Duodenal mucosa (tissue), 2 donors: ENCODE data around the gene STK11.

ENCODE experiments used
- H3K27ac ChIP-seq: one replicate; pipeline ENCODE4 v1.7.0; 2013; ENCODE audit warnings: low read depth, low read length
- H3K27me3 ChIP-seq, 2 donors: one replicate each; pipeline ENCODE4 v1.7.0; 2013; ENCODE audit warnings: low read length in 2 of 2, control low read depth in 1 of 2; ENCODE audit not compliant: insufficient read depth in 2 of 2, control insufficient read depth in 1 of 2
- H3K36me3 ChIP-seq, 2 donors: one replicate each; pipeline ENCODE4 v1.7.0; 2013; ENCODE audit warnings: low read length in 2 of 2, control low read depth in 1 of 2; ENCODE audit not compliant: insufficient read depth in 2 of 2, control insufficient read depth in 1 of 2
- H3K4me1 ChIP-seq, 2 donors: one replicate each; pipeline ENCODE4 v1.7.0; 2013; ENCODE audit warnings: low read length in 2 of 2, control low read depth in 1 of 2; ENCODE audit not compliant: insufficient read depth in 2 of 2, control insufficient read depth in 1 of 2
- H3K4me3 ChIP-seq, 2 donors: one replicate each; pipeline ENCODE4 v1.7.0; 2013; ENCODE audit warnings: low read length in 2 of 2, low read depth in 1 of 2
- H3K9ac ChIP-seq, 2 donors: one replicate each; pipeline ENCODE4 v1.7.0; 2013; ENCODE audit warnings: low read length in 2 of 2, low read depth in 1 of 2
- H3K9me3 ChIP-seq, 2 donors: one replicate each; pipeline ENCODE4 v1.7.0; 2013; ENCODE audit warnings: low read length in 2 of 2, control low read depth in 1 of 2; ENCODE audit not compliant: control insufficient read depth in 1 of 2

STK11 gene

DNA sequence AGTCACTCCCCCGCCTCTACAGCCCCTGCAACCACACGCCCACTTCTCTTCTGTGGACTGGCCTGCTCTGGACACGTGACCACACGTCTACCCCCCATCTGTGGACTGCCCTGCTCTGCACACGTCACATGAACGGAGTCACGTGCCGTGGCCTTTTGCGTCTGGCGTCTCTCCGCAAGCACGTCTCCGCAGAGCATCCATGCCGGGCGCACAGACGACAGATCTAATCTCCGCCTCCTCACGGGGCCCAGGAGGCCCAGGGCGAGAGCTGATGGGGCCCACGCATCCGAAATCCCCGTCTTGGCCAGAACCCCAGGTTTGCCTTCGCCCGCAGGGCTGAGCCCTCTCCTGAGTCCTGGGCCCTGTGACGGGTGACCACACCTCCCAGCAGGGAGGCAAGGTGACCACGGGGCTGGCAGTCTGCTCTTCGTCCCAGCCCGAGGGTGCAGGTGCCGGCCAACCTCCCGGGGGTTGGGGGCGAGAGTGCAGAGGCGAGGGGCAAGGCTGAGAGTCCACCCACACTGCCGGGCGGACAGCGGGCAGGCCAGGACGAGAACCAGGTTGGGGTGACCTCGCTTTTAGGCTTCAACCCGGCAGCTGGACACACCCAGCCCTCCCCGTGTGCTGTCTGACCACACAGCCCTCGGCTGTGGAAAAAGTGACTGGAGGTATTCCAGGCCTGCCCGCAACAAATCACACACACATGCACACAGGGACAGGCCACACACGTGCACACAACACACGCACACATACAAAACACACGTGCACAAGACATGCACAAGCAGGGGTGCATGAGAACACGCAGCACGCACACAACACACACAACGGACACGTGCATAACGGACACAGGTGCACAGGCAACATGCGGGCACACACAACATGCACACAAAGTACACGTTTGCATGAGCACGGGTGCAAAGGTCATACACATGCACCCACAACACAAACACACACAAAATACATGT lies 35.4 kb upstream of the STK11 start:
- H3K27ac ChIP-seq = no peak overlapping the region
- no peak overlapping the region for H3K9ac ChIP-seq

DNA sequence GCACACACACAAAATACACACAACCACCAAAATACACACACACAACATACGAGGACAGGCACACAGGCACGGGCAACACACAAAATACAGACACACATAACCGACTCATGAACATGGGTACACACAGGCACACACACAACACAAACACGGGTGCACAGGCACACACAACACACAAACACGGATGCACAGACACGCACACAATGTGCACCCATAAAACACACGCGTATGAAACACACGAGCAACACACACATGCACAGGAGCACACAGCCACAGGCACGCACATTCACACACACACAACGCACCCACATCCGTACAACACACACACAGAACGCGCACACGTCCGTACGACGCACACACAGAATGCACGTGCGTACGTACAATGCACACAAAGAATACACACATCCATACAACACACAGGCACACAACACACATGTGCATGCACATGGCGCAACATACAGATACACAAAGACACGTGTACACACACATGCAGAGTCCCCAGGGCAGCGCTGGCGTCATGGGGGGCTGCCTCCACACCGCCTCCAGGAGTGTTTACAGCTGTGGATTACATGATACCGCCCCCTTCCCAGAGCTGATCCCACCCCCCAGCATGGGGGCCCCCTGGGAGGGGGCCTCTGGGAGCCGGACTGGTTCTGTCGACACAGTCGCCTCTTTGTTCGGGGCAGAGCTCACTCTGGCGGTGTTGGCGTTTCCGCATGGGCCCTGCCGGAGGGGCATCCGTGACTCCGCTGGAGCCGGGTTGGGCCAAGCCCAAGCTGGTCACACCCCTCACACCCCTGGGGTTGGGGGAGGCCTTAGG lies 34.4 kb upstream of the STK11 start:
- peaks cover 16 to 33% of the 10 kb centered on the region in 2 donors for H3K4me1 ChIP-seq
- peak overlapping the region in 1 of 2 donors; percentile 38 for H3K9ac ChIP-seq

More for the DNA sequence above, 35.4 kb upstream of the STK11 start:
- H3K4me3 ChIP-seq = no peak overlapping the region
- H3K9me3 ChIP-seq = no peaks in the 10 kb centered on the region
- peaks cover 5 to 33% of the 10 kb centered on the region in 2 donors for H3K36me3 ChIP-seq
- H3K4me1 ChIP-seq = peaks cover 16 to 33% of the 10 kb centered on the region in 2 donors
- H3K27me3 ChIP-seq = no peaks in the 10 kb centered on the region

DNA sequence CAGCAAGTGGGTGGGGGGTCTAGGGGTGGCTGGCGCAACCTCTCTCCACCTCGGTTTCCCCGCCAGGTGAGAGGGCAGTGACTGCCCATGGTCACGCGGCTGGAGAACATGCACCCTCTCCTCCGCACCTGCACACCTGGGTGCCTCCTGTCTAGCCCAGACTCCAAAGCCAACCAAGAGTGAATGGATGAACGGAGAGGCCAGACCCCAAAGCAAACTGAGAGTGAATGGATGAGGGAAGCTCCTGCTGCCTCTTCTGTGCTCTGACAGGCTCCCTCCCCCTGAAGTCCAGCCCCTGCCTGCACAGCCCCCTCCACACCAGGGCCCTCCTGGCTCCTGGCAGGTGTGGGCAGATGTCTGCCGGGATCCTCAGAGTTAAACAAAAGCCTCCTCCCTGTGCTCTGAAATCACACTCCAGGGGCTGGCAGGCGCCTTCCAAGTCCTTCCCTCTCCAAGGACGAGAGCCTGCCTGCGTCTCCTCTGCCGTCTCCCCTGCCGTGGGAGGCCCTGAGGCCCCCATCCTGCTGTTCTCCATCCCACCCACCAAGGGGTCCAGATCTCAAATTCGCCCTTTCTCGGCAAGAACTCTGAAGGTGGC lies 33.7 kb upstream of the STK11 start:
- H3K4me3 ChIP-seq = peak overlapping the region in 1 of 2 donors; percentile 25
- no peaks in the 10 kb centered on the region for H3K27me3 ChIP-seq
- no peak overlapping the region for H3K9ac ChIP-seq
- peaks cover 16 to 33% of the 10 kb centered on the region in 2 donors for H3K4me1 ChIP-seq
- peaks cover 5 to 24% of the 10 kb centered on the region in 2 donors for H3K36me3 ChIP-seq
- H3K27ac ChIP-seq = no peak overlapping the region
- H3K9me3 ChIP-seq = no peaks in the 10 kb centered on the region

More for the DNA sequence above, 34.4 kb upstream of the STK11 start:
- Histone ChIP-seq H3K36me3 (peaks cover 5 to 31% of the 10 kb centered on the region in 2 donors), H3K27ac (no peak overlapping the region), H3K27me3 (no peaks in the 10 kb centered on the region), H3K9me3 (no peaks in the 10 kb centered on the region), H3K4me3 (no peak overlapping the region)

DNA sequence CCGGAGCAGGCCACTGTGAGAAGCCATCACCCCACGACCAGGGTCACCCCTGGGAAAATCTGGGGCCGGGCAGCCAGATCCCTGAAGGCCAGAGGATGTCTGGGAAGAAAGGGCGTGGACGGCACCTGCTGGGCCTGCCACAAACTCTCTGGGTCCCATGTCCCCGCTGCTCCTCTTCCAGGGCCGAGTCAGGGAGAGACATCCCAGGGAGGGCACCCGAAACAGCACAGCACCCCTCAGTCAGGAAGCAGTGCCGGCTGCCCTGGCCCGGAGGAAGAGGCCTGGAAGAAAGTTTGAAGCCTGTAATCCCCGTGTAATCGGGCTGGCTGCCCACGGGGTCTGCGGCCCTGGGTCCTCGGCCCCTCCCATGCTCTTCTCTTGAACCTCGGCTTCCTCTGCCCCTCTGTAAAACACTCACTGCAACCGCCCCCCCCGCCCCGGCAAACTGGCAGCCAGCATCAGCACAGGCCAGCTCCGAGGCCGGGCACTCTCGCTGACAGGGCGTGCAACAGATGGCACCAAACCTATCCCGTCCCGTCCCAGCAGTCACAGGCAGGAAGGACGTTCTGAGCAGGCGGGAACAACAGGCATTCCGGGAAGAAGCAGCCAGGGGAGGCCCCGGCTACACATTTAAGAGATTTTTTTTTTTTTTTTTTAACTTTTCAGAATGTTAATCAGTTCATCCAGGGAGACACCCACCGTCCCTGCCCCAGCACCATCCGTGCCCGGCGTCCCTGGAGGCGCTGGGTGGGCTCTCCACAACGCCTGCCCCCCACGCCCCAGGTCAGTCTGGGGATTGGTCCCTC lies 33.0 kb upstream of the STK11 start:
- Histone ChIP-seq H3K27ac (peak overlapping the region; percentile 85), H3K9ac (peak overlapping the region; percentile 81 to 83), H3K36me3 (peaks cover 5 to 20% of the 10 kb centered on the region in 2 donors), H3K4me3 (peak overlapping the region; percentile 80 to 85), H3K9me3 (no peaks in the 10 kb centered on the region), H3K4me1 (peaks cover 16 to 33% of the 10 kb centered on the region in 2 donors), H3K27me3 (no peaks in the 10 kb centered on the region)

DNA sequence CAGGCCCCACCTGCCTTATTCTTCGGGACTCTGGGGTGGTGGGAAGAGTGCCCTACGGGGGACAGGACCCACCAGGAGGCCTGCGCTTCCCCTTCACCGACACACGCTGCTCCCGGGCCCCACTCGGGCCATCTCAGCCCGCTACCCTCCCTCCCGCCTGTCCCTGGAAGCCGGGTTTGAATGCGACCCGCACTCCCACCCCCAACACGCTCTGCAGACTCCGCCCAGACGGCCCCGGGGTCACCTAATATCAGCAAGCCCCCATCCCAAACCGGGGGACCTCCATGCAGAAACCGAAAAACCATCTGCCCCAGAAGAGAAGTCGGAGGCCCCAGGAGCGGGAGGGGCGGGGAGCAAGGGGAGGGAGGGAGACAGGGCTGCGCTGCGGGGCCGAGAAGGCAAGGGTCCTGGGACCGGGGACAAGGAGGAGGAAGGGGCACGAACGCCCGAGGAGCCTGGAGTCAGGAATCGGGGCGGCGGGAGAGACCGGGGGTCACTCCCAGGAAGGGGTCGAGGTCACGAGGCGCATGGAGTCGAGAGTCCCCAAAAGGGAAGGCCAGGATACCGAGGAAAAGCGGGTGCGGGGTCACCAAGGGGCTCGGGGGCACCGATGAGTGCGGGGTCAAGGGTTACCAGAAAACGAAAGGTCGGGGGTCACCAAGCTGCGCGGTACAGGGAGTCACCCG lies 32.3 kb upstream of the STK11 start:
- Histone ChIP-seq H3K9me3 (no peaks in the 10 kb centered on the region), H3K4me3 (peak overlapping the region; percentile 80 to 85), H3K27me3 (no peaks in the 10 kb centered on the region), H3K9ac (peak overlapping the region; percentile 81 to 83), H3K36me3 (peaks cover 5 to 20% of the 10 kb centered on the region in 2 donors), H3K4me1 (peaks cover 16 to 33% of the 10 kb centered on the region in 2 donors), H3K27ac (peak overlapping the region; percentile 85)

DNA sequence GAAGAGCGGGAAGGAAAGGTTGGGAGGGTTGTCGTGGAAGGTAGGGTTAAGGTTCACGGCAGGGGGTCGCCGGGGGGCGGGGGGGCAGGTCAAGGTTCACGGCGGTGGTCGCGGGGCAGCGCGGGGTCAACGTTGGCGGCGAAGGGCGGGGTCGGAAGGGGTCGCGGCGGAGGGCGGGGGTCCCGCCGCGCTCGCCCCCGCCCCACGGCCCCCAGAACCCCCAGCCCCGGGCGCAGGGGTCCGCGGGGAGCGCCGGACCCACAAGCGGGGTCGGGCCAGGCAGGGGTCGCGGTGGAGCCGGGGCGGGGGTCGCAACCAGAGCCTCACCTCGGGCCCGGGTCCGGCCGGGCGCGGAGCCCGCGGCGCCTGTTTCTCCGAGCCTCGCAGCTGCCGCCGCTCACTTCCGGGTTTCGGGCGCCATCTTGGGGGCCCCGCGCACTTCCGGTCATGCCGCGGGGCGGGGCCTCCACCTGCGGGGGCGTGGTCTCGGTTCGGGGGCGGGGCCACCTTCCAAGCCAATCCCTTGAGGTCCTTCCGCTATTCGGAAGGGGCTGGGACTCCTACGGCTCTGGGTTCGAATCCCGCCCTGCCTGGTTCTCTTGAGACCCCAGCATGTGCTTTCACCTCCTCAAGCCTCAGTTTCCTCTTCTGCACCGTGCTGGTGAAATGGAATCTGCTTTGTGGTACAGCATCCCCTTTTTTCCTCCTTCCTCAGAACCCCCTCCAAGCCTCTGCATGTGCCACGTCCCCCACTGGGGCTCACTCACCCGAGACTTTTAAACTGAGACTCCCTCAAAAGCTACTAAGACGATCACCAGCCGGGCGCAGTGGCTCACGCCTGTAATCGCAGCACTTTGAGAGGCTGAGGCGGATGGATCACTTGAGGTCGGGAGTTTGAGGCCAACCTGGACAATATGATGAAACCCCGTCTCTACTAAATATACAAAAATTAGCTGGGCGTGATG lies 31.5 kb upstream of the STK11 start, which contains the start of gene SBNO2:
Gene SBNO2 (minus strand): TSS at position 424 of the 965 bp plus-strand sequence. CDS start 19,992 bp downstream, outside the sequence.
- Histone ChIP-seq H3K27me3 (no peaks in the 10 kb centered on the region), H3K4me1 (peaks cover 16 to 32% of the 10 kb centered on the region in 2 donors), H3K9me3 (no peaks in the 10 kb centered on the region), H3K4me3 (peak within 1 kb of the TSS; percentile 80 to 85), H3K36me3 (peaks cover 5 to 13% of the 10 kb centered on the region in 2 donors), H3K9ac (peak within 1 kb of the TSS; percentile 81 to 83), H3K27ac (peak within 1 kb of the TSS; percentile 85)

DNA sequence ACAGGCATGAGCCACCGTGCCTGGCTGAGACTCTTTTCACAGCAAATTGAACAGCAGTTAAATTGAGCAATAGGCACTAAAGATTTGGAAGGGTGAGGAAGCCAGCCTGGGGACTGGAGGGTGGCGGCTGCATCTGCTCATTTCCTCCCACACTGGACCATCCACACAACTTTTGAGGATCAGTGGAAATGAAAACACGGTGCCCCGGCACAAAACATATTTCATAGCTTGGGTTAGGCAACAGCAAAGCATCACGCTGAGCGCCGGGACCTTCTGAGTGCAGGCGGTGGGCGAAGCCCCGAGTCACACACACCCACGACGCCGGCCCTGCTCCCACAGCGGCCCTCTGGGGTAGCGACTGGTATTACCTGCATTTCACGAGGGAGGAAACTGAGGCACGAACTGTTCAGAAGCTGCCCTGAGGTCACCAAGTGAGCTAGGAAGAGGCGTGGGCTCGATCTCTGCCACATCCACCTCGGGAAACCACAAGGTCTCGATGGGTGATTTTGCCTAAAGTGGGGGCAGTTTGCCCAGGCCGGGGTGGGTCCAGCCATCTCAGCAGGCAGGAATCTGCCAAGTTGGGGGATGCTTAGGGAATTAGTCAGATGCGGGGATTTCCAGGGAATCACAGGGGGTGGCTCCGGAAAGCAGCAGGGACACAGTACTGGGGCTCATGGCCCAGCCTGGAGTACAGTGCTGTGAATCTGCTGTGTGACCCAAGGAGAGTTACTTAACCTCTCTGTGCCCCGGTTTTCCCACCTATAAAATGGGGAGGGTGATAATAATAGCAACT lies 28.1 kb upstream of the STK11 start:
- peak overlapping the region; percentile 27 for H3K27ac ChIP-seq
- H3K9ac ChIP-seq = no peak overlapping the region
- no peaks in the 10 kb centered on the region for H3K9me3 ChIP-seq
- peaks cover 17% of the 10 kb centered on the region in 2 donors for H3K4me1 ChIP-seq
- no peak overlapping the region for H3K4me3 ChIP-seq
- H3K27me3 ChIP-seq = no peaks in the 10 kb centered on the region
- no peaks in the 10 kb centered on the region for H3K36me3 ChIP-seq

DNA sequence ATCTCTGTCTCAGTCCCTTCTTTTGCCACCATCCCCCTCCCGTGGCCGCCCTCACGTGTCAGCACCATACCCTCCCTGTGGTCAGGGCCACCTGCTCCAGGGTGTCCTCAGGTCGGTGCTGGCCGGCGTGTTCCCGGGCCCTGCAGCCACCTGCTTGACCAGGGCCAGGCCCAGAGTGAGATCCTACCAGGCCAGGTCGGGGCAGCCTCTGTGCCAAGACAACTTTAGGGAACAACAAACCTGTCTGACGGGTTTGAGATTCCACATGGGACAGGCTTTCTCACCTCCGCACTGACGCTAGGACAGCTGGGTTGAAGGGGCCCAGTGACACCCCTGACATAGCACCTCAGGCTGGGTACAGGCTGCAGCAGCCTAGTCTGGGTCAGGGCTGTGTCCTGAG lies 24.0 kb upstream of the STK11 start:
- Histone ChIP-seq H3K9me3 (no peaks in the 10 kb centered on the region), H3K27ac (peak overlapping the region; percentile 14), H3K4me3 (no peak overlapping the region), H3K27me3 (no peaks in the 10 kb centered on the region), H3K9ac (peak overlapping the region in 1 of 2 donors; percentile 9), H3K4me1 (peaks cover 24 to 28% of the 10 kb centered on the region in 2 donors), H3K36me3 (no peaks in the 10 kb centered on the region)
